HepG2 (cell line): Measurements from ENCODE around the gene LRRC27. TPM values are rescaled to one million over a fixed set of nuclear protein-coding genes. Genes with fewer than 3 reads are reported as not detected.

ENCODE experiments used
- BRF2 ChIP-seq: sonication (generic); formaldehyde crosslinking; IDR thresholded peaks from 2 replicates; pipeline ENCODE4 v1.8.1; 2022; ENCODE audit warnings: mild to moderate bottlenecking, missing genetic modification reagents
- FOXM1 ChIP-seq: sonication (generic); formaldehyde crosslinking; IDR thresholded peaks from 2 replicates; pipeline ENCODE4 v1.5.0; 2020; ENCODE audit warnings: missing genetic modification reagents
- GATAD1 ChIP-seq: IDR thresholded peaks from 2 replicates; pipeline ENCODE4 v1.6.1; 2016; ENCODE audit warnings: missing genetic modification reagents, missing compliant biosample characterization
- LCORL ChIP-seq, 2 experiments: fragments of 450-650 bp in 1 of 2; sonication (generic) in 1 of 2; formaldehyde crosslinking in 1 of 2; IDR thresholded peaks; 2 replicates each; pipeline versions ENCODE4 v1.5.0 to v1.6.1; 2017 to 2020; ENCODE audit warnings: antibody characterized with exemption in 1 of 2, missing genetic modification reagents in 1 of 2
- MAFK ChIP-seq, 2 experiments: IDR thresholded peaks in 1 of 2; conservative IDR thresholded peaks in 1 of 2; 2 replicates each; pipeline ENCODE4 v1.6.1; 2011; ENCODE audit warnings: improper control_type of control experiment in 2 of 2, low read length in 2 of 2
- MTA1 ChIP-seq: sonication (generic); formaldehyde crosslinking; IDR thresholded peaks from 2 replicates; pipeline ENCODE4 v1.4.0; 2020; ENCODE audit warnings: missing genetic modification reagents, mild to moderate bottlenecking, borderline replicate concordance
- MYNN ChIP-seq: sonication (generic); formaldehyde crosslinking; IDR thresholded peaks from 2 replicates; pipeline ENCODE4 v1.4.0; 2020; ENCODE audit warnings: mild to moderate bottlenecking, low read depth, missing genetic modification reagents
- NONO ChIP-seq, 2 experiments: fragments of 450-650 bp in 1 of 2; sonication (generic) in 1 of 2; formaldehyde crosslinking in 1 of 2; IDR thresholded peaks in 1 of 2; conservative IDR thresholded peaks in 1 of 2; 2 replicates each; pipeline versions ENCODE4 v1.6.1 to v1.8.0; 2017 to 2022; ENCODE audit warnings: mild to moderate bottlenecking in 1 of 2, missing genetic modification reagents in 1 of 2, moderate library complexity in 1 of 2
- PBX2 ChIP-seq: IDR thresholded peaks from 2 replicates; pipeline ENCODE4 v1.6.1; 2016; ENCODE audit warnings: control low read depth
- PREB ChIP-seq: sonication (generic); formaldehyde crosslinking; IDR thresholded peaks from 2 replicates; pipeline ENCODE4 v1.4.0; 2020; ENCODE audit warnings: missing genetic modification reagents
- RFX1 ChIP-seq: fragments of 450-650 bp; IDR thresholded peaks from 2 replicates; pipeline ENCODE4 v1.6.1; 2017
- SMYD3 ChIP-seq: sonication (generic); formaldehyde crosslinking; IDR thresholded peaks from 2 replicates; pipeline ENCODE4 v1.8.1; 2023; ENCODE audit warnings: mild to moderate bottlenecking, missing genetic modification reagents
- TARDBP ChIP-seq: sonication (generic); formaldehyde crosslinking; IDR thresholded peaks from 2 replicates; pipeline ENCODE4 v1.8.0; 2022; ENCODE audit warnings: mild to moderate bottlenecking, missing genetic modification reagents
- ZBTB25 ChIP-seq: IDR thresholded peaks from 2 replicates; pipeline ENCODE4 v1.6.1; 2018; ENCODE audit warnings: missing genetic modification reagents
- ZEB1 ChIP-seq: IDR thresholded peaks from 2 replicates; pipeline ENCODE4 v1.6.1; 2012; ENCODE audit warnings: mild to moderate bottlenecking, low read depth, inconsistent platforms; ENCODE audit not compliant: insufficient replicate concordance
- ZHX1 ChIP-seq: sonication (generic); formaldehyde crosslinking; IDR thresholded peaks from 2 replicates; pipeline ENCODE4 v1.8.1; 2022; ENCODE audit warnings: low read depth, mild to moderate bottlenecking, missing genetic modification reagents
- ZMAT3 ChIP-seq: sonication (generic); formaldehyde crosslinking; conservative IDR thresholded peaks from 2 replicates; pipeline ENCODE4 v1.7.0; 2021; ENCODE audit warnings: missing genetic modification reagents
- ZNF224 ChIP-seq: sonication (generic); formaldehyde crosslinking; IDR thresholded peaks from 2 replicates; pipeline ENCODE4 v1.5.0; 2020; ENCODE audit warnings: mild to moderate bottlenecking, missing genetic modification reagents
- ZNF331 ChIP-seq: sonication (generic); formaldehyde crosslinking; IDR thresholded peaks from 2 replicates; pipeline ENCODE4 v1.4.0; 2020; ENCODE audit warnings: missing genetic modification reagents
- ZNF432 ChIP-seq: sonication (generic); formaldehyde crosslinking; IDR thresholded peaks from 2 replicates; pipeline ENCODE4 v1.5.0; 2020; ENCODE audit warnings: missing genetic modification reagents, mild to moderate bottlenecking, borderline replicate concordance
- ZNF614 ChIP-seq: IDR thresholded peaks from 2 replicates; pipeline ENCODE4 v1.6.1; 2018; ENCODE audit warnings: missing biosample characterization, missing genetic modification reagents, inconsistent platforms, borderline replicate concordance
- ZNF678 ChIP-seq: sonication (generic); formaldehyde crosslinking; IDR thresholded peaks from 2 replicates; pipeline ENCODE4 v1.4.0; 2020; ENCODE audit warnings: mild to moderate bottlenecking, missing genetic modification reagents
- polyA plus RNA-seq, 8 experiments: library from polyadenylated mRNA; depleted of rRNA in 3 of 8; stranded (reverse) in 7 of 8; unstranded in 1 of 8; fragments of >200 nt; fragmentation: Illumina TruSeq in 4 of 8; extraction: Trizol in 4 of 8; gene quantifications; 2 replicates each; pipeline versions ENCODE4 v1.2.1 to v1.2.3, GENCODE V29; 2011 to 2016; ENCODE audit warnings: low read depth in 4 of 8, missing spikeins in 1 of 8, mixed read lengths in 1 of 8; ENCODE audit not compliant: insufficient read depth in 1 of 8
- total RNA-seq, 5 experiments: library from RNA; depleted of rRNA; stranded (reverse); fragments of >200 nt; fragmentation: Illumina TruSeq; extraction: Trizol; gene quantifications; 2 replicates each; pipeline ENCODE4 v1.2.3, GENCODE V29; 2016; ENCODE audit warnings: low read depth in 1 of 5

The LRRC27 gene
- total and polyA plus RNA-seq, 2 of the 13 experiments (the other 11 are each of a cell fraction or from before 2014, with no cell fraction given) = 4.2 to 4.6 TPM

- TF ChIP-seq MAFK (conservative IDR thresholded peaks at IDR 0.05 in 1 of 2, IDR thresholded peaks at IDR 0.05 in 1 of 2; ENCODE audit: low read length in 2 of 2) (no peak), LCORL (IDR thresholded peaks at IDR 0.05) (no peak), LCORL (CRISPR knock-in tag; IDR thresholded peaks at IDR 0.05) (0 out of 2 replicates have a peak, but pooled peaks have one; percentile 61), BRF2 (CRISPR knock-in tag) (no peak), ZBTB25 (peak; percentile 39; the same call in 1 of the 2 replicates), ZNF614 (CRISPR knock-in tag) (peak; percentile 59; the same call in 1 of the 2 replicates), ZNF678 (no peak; the same call in 1 of the 2 replicates), ZNF331 (CRISPR knock-in tag) (no peak), NONO (IDR thresholded peaks at IDR 0.05) (no peak), NONO (CRISPR knock-in tag; conservative IDR thresholded peaks at IDR 0.05) (peak; percentile 88), MYNN (CRISPR knock-in tag) (no peak), ZMAT3 (CRISPR knock-in tag) (0 out of 2 replicates have a peak, but pooled peaks have one; percentile 22), TARDBP (CRISPR knock-in tag) (peak; percentile 78; the same call in 1 of the 2 replicates), ZNF432 (CRISPR knock-in tag) (no peak), ZEB1 (no peak), ZNF224 (CRISPR knock-in tag) (peak; percentile 74; the same call in 1 of the 2 replicates), ZHX1 (CRISPR knock-in tag) (0 out of 2 replicates have a peak, but pooled peaks have one; percentile 1), MTA1 (CRISPR knock-in tag) (peak; percentile 22), GATAD1 (CRISPR knock-in tag) (peak; percentile 87), PBX2 (no peak), RFX1 (peak; percentile 96), SMYD3 (no peak), PREB (CRISPR knock-in tag) (no peak), FOXM1 (CRISPR knock-in tag) (0 out of 2 replicates have a peak, but pooled peaks have one; percentile 24)
Observed at GRCh38 chr10:132331601-132332432, at the start of gene LRRC27 (continued).
